Measurements from ENCODE around the gene GNG2. TPM values are rescaled to one million over a fixed set of nuclear protein-coding genes. Genes with fewer than 3 reads are reported as not detected.

Gene GNG2
- total and polyA plus RNA-seq, 9 of the 15 experiments (the other 6 are each of a cell fraction or from before 2014, with no cell fraction given) = 0.18 TPM; not detected in 8

GRCh38 chr14:51895375-51895774 is 35.0 kb downstream of the GNG2 start (continued):
- TF ChIP-seq SLC30A9 (CRISPR knock-in tag; IDR thresholded peaks at IDR 0.05) = no peak

GRCh38 chr14:51897791-51898355 is 37.5 kb downstream of the GNG2 start:
- Histone ChIP-seq H3K27me3 (ENCODE audit: control insufficient read depth in 2 of 2, insufficient read depth in 2 of 2, low read length in 2 of 2) (no peaks in the 10 kb centered on the region), H3K9me3 (replicated peaks; ENCODE audit: control insufficient read depth, insufficient read depth, low read depth, low read length) (no peaks in the 10 kb centered on the region), H3K79me2 (ENCODE audit: control insufficient read depth, insufficient read depth, low read length) (no peaks in the 10 kb centered on the region), H3K27ac (ENCODE audit: extremely low read depth, low read depth, low read length) (no peak overlapping the region), H3K4me1 (replicated peaks in 1 of 2; ENCODE audit: control insufficient read depth in 2 of 2, insufficient read depth in 2 of 2, low read length in 2 of 2) (no peaks in the 10 kb centered on the region), H3K9ac (ENCODE audit: insufficient read depth in 1 of 2, low read depth in 2 of 2, low read length in 2 of 2) (no peak overlapping the region), H4K20me1 (replicated peaks; ENCODE audit: control insufficient read depth, insufficient read depth, low read length) (no peaks in the 10 kb centered on the region), H3K9me1 (ENCODE audit: control insufficient read depth, insufficient read depth, low read length) (no peaks in the 10 kb centered on the region), H2AFZ (ENCODE audit: low read depth, low read length) (no peak overlapping the region), H3K4me2 (ENCODE audit: insufficient read depth, low read length) (no peak overlapping the region), H3K36me3 (ENCODE audit: control insufficient read depth, insufficient read depth, low read length) (no peaks in the 10 kb centered on the region), H3K4me3 (no peak overlapping the region)
- in situ Hi-C loops (cut with MboI) (no loop called here), intact Hi-C loops (cut with micrococcal nuclease) (no loop called here)
- POLR2A ChIA-PET = no interaction called here
- DNase-seq (ENCODE audit: extremely low read depth in 1 of 4, low spot score in 3 of 4) (no peak), ATAC-seq (no peak), FAIRE-seq (no peak)
- no peak for TF ChIP-seq ZNF277 (CRISPR knock-in tag; IDR thresholded peaks at IDR 0.05; ENCODE audit: borderline replicate concordance)
- no peak for TF ChIP-seq FOXJ2 (tag; IDR thresholded peaks at IDR 0.05)
- TF ChIP-seq, protein P1, sequence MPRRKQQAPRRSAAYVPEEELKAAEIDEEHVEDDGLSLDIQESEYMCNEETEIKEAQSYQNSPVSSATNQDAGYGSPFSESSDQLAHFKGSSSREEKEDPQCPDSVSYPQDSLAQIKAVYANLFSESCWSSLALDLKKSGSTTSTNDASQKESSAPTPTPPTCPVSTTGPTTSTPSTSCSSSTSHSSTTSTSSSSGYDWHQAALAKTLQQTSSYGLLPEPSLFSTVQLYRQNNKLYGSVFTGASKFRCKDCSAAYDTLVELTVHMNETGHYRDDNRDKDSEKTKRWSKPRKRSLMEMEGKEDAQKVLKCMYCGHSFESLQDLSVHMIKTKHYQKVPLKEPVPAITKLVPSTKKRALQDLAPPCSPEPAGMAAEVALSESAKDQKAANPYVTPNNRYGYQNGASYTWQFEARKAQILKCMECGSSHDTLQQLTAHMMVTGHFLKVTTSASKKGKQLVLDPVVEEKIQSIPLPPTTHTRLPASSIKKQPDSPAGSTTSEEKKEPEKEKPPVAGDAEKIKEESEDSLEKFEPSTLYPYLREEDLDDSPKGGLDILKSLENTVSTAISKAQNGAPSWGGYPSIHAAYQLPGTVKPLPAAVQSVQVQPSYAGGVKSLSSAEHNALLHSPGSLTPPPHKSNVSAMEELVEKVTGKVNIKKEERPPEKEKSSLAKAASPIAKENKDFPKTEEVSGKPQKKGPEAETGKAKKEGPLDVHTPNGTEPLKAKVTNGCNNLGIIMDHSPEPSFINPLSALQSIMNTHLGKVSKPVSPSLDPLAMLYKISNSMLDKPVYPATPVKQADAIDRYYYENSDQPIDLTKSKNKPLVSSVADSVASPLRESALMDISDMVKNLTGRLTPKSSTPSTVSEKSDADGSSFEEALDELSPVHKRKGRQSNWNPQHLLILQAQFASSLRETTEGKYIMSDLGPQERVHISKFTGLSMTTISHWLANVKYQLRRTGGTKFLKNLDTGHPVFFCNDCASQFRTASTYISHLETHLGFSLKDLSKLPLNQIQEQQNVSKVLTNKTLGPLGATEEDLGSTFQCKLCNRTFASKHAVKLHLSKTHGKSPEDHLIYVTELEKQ (CRISPR knock-in tag; IDR thresholded peaks at IDR 0.05) = no peak
- TF ChIP-seq IFI16 (CRISPR knock-in tag; IDR thresholded peaks at IDR 0.05) = no peak
- no peak for TF ChIP-seq PRMT5 (CRISPR knock-in tag; IDR thresholded peaks at IDR 0.05)
- no peak for TF ChIP-seq NR3C1 (CRISPR knock-in tag; IDR thresholded peaks at IDR 0.05)
- TF ChIP-seq MXI1 (IDR thresholded peaks at IDR 0.05; ENCODE audit: low read depth, low read length) = no peak
- TF ChIP-seq SNIP1 (IDR thresholded peaks at IDR 0.05; ENCODE audit: low read depth) = no peak
- TF ChIP-seq, protein P2, sequence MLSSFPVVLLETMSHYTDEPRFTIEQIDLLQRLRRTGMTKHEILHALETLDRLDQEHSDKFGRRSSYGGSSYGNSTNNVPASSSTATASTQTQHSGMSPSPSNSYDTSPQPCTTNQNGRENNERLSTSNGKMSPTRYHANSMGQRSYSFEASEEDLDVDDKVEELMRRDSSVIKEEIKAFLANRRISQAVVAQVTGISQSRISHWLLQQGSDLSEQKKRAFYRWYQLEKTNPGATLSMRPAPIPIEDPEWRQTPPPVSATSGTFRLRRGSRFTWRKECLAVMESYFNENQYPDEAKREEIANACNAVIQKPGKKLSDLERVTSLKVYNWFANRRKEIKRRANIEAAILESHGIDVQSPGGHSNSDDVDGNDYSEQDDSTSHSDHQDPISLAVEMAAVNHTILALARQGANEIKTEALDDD (IDR thresholded peaks at IDR 0.05) = no peak
- TF ChIP-seq PREB (CRISPR knock-in tag; IDR thresholded peaks at IDR 0.05) = no peak
- no TSS peak for BruUV-seq (replicated peaks)
- 0% methylated on average over 1 of the region's 1 CpG for WGBS (ENCODE audit: insufficient coverage, low coverage, missing lambda C conversion rate)
- CTCF ChIA-PET (ENCODE audit: low intra/inter-chr PET ratio) = no interaction called here
